HEK293T (cell line): Measurements from ENCODE around the gene TLE1.

Source experiments
- ARNT ChIP-seq: fragments of 450-650 bp; IDR thresholded peaks from 2 replicates; pipeline ENCODE4 v1.6.1; 2017; ENCODE audit warnings: mild to moderate bottlenecking
- FOXA1 ChIP-seq: fragments of 450-650 bp; IDR thresholded peaks from 2 replicates; pipeline ENCODE4 v1.6.1; 2016; ENCODE audit warnings: mild to moderate bottlenecking
- FOXK2 ChIP-seq: fragments of 450-650 bp; IDR thresholded peaks from 2 replicates; pipeline ENCODE4 v1.6.1; 2016; ENCODE audit warnings: mild to moderate bottlenecking
- FOXM1 ChIP-seq: fragments of 450-650 bp; IDR thresholded peaks from 2 replicates; pipeline ENCODE4 v1.6.1; 2017; ENCODE audit warnings: mild to moderate bottlenecking, borderline replicate concordance
- HDGF ChIP-seq: fragments of 450-650 bp; IDR thresholded peaks from 2 replicates; pipeline ENCODE4 v1.6.1; 2017; ENCODE audit warnings: antibody characterized with exemption, borderline replicate concordance
- L3MBTL2 ChIP-seq: fragments of 450-650 bp; conservative IDR thresholded peaks from 2 replicates; pipeline ENCODE4 v1.6.1; 2016; ENCODE audit warnings: mild to moderate bottlenecking
- LEF1 ChIP-seq: fragments of 450-650 bp; IDR thresholded peaks from 2 replicates; pipeline ENCODE4 v1.6.1; 2017; ENCODE audit warnings: mild to moderate bottlenecking, borderline replicate concordance
- PKNOX1 ChIP-seq: fragments of 450-650 bp; IDR thresholded peaks from 2 replicates; pipeline ENCODE4 v1.6.1; 2016
- SP1 ChIP-seq: fragments of 450-650 bp; IDR thresholded peaks from 2 replicates; pipeline ENCODE4 v1.6.1; 2017
- TARDBP ChIP-seq: fragments of 450-650 bp; IDR thresholded peaks from 2 replicates; pipeline ENCODE4 v1.6.1; 2016

DNA sequence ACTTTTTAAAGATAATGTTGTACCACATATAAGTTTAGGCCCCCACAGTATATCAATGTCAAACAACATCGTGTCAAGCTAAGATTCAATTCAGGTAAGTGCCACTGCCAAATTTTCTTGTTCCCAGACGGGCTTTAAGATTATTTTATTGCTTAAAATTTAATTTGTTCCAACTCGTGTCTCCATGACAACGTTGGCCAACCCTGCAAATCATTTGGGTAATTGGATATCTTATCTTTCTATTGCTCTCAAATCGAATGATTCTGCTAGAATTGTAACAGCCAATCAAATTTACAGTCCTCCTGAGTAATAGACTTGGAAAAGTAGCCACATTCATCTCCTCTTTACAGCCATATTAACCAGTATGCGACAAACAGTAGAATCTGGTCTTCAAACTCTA, 19.5 kb downstream of the TLE1 start:
- TF ChIP-seq FOXM1 (no peak), LEF1 (no peak), FOXK2 (no peak), L3MBTL2 (no peak), TARDBP (no peak), PKNOX1 (peak; percentile 30; the same call in 1 of the 2 replicates), HDGF (no peak), FOXA1 (no peak), SP1 (no peak), ARNT (no peak)
